Peyer's patch (tissue), 4 donors: ENCODE data around the gene CMTM6. TPM values are rescaled to one million over a fixed set of nuclear protein-coding genes. Genes with fewer than 3 reads are reported as not detected.
"Not testable (repeated sequence)": the region's sequence is repeated elsewhere in the genome, so short reads cannot be mapped to it uniquely, and the experiment has no call there.

ENCODE experiments used
- DNase-seq, 3 donors: peaks; one replicate each; pipeline ENCODE4 v3.0.0-alpha.2; 2017 to 2019
- H3K27ac ChIP-seq, 4 donors: fragments of 200-600 bp; sonication (generic); one replicate each; pipeline ENCODE4 v1.5.1; 2016 to 2019
- H3K27me3 ChIP-seq, 2 donors: fragments of 200-600 bp; sonication (generic); one replicate each; pipeline ENCODE4 v1.5.1; 2019
- H3K36me3 ChIP-seq, 3 donors: fragments of 200-600 bp; sonication (generic); one replicate each; pipeline ENCODE4 v1.5.1; 2016 to 2019
- H3K4me1 ChIP-seq, 4 donors: fragments of 200-600 bp; sonication (generic); one replicate each; pipeline ENCODE4 v1.5.1; 2016 to 2019
- H3K4me3 ChIP-seq, 4 donors: fragments of 200-600 bp; sonication (generic); 1 replicate in 3 of 4; 2 replicates in 1 of 4; pipeline ENCODE4 v1.5.1; 2016 to 2019; ENCODE audit warnings: mild to moderate bottlenecking in 1 of 4
- H3K9me3 ChIP-seq, 4 donors: fragments of 200-600 bp; sonication (generic); one replicate each; pipeline ENCODE4 v1.5.1; 2016 to 2019; ENCODE audit warnings: mild to moderate bottlenecking in 1 of 4
- CTCF ChIP-seq, 6 experiments: fragments of 450-650 bp in 4 of 6; fragments of 200-600 bp in 2 of 6; sonication (generic) in 1 of 6; IDR thresholded peaks; one replicate each; pipeline ENCODE4 v1.5.1; 2017 to 2019; ENCODE audit warnings: antibody characterized with exemption in 6 of 6, mild to moderate bottlenecking in 3 of 6, moderate library complexity in 1 of 6
- POLR2A ChIP-seq, 2 donors: fragments of 450-650 bp; IDR thresholded peaks; one replicate each; pipeline ENCODE4 v1.5.1; 2017; ENCODE audit warnings: antibody characterized with exemption in 2 of 2, mild to moderate bottlenecking in 2 of 2, moderate library complexity in 2 of 2
- total RNA-seq, 4 donors: library from RNA; depleted of rRNA; stranded (reverse); fragments of >200 nt; gene quantifications; one replicate each; pipeline ENCODE4 v1.1.0, GENCODE V29; 2016

The CMTM6 gene
- total RNA-seq, 4 donors from 2014 or later: 14.9 to 32.8 (median 26.8) TPM

- Histone ChIP-seq H3K4me3 (no peak overlapping the region), H3K9me3 (no peaks in the 10 kb centered on the region), H3K27ac (no peak overlapping the region), H3K27me3 (no peaks in the 10 kb centered on the region), H3K36me3 (no peaks in the 10 kb centered on the region), H3K4me1 (peaks cover 0 to 5% (median 0%) of the 10 kb centered on the region in 4 donors)
- TF ChIP-seq POLR2A (IDR thresholded peaks at IDR 0.05) (no peak), CTCF (IDR thresholded peaks at IDR 0.05) (no peak)
- no peak for DNase-seq
Observed at GRCh38 chr3:32442766-32443165, 59.9 kb downstream of the CMTM6 start.

GRCh38 chr3:32440611-32441350 lies 61.9 kb downstream of the CMTM6 start:
- H3K27me3 ChIP-seq: no peaks in the 10 kb centered on the region
- H3K27ac ChIP-seq: peak overlapping the region in 2 of 4 donors; percentile 30 to 59
- TF ChIP-seq CTCF (IDR thresholded peaks at IDR 0.05) (no peak), POLR2A (IDR thresholded peaks at IDR 0.05) (no peak)
- H3K9me3 ChIP-seq: no peaks in the 10 kb centered on the region
- H3K4me1 ChIP-seq: peaks cover 0 to 11% (median 3%) of the 10 kb centered on the region in 4 donors
- no peak for DNase-seq
- no peak overlapping the region for H3K4me3 ChIP-seq
- no peaks in the 10 kb centered on the region for H3K36me3 ChIP-seq

DNA sequence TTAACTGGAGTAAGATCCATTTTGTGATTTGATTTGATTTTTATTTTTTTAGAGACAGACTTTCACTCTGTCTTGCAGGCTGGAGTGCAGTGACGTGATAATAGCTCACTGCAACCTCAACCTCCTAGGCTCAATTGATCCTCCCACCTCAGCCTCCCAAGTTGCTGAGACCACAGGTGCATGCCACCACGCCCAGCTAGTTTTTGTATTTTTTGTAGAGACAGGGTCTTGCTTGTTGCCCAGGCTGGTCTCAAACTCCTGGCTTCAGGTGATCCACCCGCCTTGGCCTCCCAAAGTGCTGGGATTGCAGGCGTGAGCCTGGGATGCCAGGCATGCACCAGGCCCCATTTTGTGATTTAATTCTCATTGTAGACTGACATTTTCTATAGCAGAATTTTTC lies 63.2 kb downstream of the CMTM6 start:
- H3K4me3 ChIP-seq, H3K27me3 ChIP-seq, H3K36me3 ChIP-seq, H3K9me3 ChIP-seq, DNase-seq: not testable (repeated sequence)
- Histone ChIP-seq H3K27ac (peak overlapping the region in 3 of 4 donors; percentile 23 to 59 (median 30)), H3K4me1 (peaks cover 0 to 11% (median 3%) of the 10 kb centered on the region in 4 donors)

- no peaks in the 10 kb centered on the region for H3K9me3 ChIP-seq
- H3K27ac ChIP-seq: peak overlapping the region in 3 of 4 donors; percentile 23 to 59 (median 30)
- H3K4me1 ChIP-seq: peaks cover 0 to 12% (median 3%) of the 10 kb centered on the region in 4 donors
- H3K4me3 ChIP-seq: no peak overlapping the region
- DNase-seq: peak in 2 of 3 donors; percentile 17 to 42
- H3K27me3 ChIP-seq: no peaks in the 10 kb centered on the region
- no peak for TF ChIP-seq CTCF (IDR thresholded peaks at IDR 0.05)
- no peak for TF ChIP-seq POLR2A (IDR thresholded peaks at IDR 0.05)
- H3K36me3 ChIP-seq: no peaks in the 10 kb centered on the region
Observed at GRCh38 chr3:32438596-32439344, 63.9 kb downstream of the CMTM6 start.

DNA sequence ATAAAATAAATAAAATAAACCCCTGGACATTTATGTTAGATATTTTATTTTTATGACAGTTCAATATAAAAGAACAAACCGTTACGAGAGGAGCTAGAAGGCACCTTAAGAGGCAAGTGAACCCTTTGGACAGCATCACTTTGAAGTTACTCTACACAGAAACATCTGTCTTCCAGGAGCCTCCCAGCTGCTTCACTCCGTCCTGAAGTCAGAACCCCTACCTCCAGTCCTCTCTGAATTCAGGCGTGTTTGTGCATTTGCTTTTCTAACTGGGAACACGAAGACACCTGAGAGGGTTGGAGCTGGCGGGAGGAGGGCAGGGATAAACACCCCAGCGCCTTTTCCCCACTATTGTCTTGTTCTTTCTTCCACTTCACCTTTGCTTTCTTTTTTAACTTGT lies 64.8 kb downstream of the CMTM6 start:
- TF ChIP-seq POLR2A (IDR thresholded peaks at IDR 0.05) (no peak), CTCF (IDR thresholded peaks at IDR 0.05) (no peak)
- no peaks in the 10 kb centered on the region for H3K9me3 ChIP-seq
- no peak overlapping the region for H3K4me3 ChIP-seq
- H3K36me3 ChIP-seq: no peaks in the 10 kb centered on the region
- peak in 1 of 3 donors; percentile 34 for DNase-seq
- H3K4me1 ChIP-seq: peaks cover 0 to 19% (median 6%) of the 10 kb centered on the region in 4 donors
- no peak overlapping the region for H3K27ac ChIP-seq
- H3K27me3 ChIP-seq: no peaks in the 10 kb centered on the region

DNA sequence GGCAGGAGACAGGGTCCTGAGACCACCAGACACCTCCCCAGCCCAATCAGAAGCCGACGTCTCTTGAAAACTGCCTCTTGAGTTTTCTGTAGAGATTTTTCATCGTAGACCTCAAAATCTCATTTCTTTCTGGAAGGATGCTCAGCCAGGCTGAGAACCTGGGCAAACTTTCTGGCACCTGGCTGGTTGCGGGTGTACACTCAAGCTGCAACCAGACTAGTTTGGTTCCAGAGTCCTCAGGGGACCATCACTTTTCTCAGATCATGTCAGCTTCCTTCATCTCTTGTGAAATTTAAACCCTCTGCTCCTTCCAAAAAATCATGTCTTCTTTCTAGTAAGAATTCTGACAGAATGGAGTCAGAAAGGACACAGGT lies 65.8 kb downstream of the CMTM6 start:
- Histone ChIP-seq H3K36me3 (no peaks in the 10 kb centered on the region), H3K9me3 (no peaks in the 10 kb centered on the region), H3K4me3 (no peak overlapping the region), H3K4me1 (peaks cover 0 to 21% (median 9%) of the 10 kb centered on the region in 4 donors), H3K27me3 (no peaks in the 10 kb centered on the region), H3K27ac (peak overlapping the region in 2 of 4 donors; percentile 5 to 57)
- DNase-seq: peak in 1 of 3 donors; percentile 50
- no peak for TF ChIP-seq POLR2A (IDR thresholded peaks at IDR 0.05)
- TF ChIP-seq CTCF (IDR thresholded peaks at IDR 0.05): no peak
